Left hindlimb (tissue), 1 donor: ENCODE results near the gene MFSD1.

Experiments
- DNase-seq: peaks from one replicate; pipeline ENCODE4 v3.0.0-alpha.2; 2018

The MFSD1 gene

DNA sequence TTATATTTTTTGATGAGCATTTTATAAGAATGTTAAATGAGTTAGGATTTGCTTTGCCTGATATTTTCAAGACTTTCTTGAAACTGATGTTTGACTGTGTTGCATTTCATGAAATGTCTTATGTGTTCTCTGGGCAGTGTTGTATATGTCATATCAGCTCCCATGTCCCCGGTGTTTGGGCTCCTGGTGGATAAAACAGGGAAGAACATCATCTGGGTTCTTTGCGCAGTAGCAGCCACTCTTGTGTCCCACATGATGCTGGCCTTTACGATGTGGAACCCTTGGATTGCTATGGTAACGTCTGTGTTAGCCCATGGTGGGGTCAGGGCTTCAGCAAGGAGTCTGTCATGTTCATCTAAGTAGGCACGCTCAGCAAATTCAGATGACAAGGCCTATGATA, 20.0 kb downstream of the MFSD1 start:
- DNase-seq, result no peak

DNA sequence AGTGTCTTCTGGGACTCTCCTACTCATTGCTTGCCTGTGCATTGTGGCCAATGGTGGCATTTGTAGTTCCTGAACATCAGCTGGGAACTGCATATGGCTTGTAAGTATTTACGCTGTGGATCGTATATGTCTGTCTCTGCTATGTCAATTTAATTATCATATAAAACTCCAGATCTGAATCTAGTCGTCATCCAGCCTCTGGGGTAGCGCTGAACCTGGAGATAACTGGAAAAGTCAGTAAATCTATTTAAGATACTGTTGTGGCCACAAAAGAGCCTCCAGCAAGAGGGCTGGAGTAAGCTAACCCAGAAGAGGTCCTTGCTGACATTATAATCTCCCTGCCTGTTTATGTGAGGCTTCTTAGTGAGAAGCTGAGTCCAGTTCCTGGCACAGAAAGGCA, 21.6 kb downstream of the MFSD1 start:
- DNase-seq, result no peak

DNA sequence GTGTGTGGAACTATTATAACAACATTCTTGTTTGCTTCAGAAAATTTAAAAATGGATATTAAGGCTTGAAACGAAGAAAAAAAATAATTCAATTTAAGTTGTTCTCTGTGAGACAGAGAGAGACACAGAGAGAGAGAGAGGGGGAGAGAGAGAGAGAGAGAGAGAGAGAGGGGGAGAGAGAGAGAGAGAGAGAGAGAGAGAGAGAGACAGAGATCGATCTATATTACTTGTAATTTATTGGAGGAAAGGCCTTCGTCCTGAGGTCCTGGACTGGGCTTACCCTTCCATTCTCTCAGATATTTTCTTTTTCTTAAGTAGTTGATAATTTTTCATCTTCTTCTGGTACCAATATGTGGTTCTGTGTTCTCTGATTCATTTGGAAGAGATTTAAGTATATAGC, 25.9 kb downstream of the MFSD1 start:
- DNase-seq, result no peak

DNA sequence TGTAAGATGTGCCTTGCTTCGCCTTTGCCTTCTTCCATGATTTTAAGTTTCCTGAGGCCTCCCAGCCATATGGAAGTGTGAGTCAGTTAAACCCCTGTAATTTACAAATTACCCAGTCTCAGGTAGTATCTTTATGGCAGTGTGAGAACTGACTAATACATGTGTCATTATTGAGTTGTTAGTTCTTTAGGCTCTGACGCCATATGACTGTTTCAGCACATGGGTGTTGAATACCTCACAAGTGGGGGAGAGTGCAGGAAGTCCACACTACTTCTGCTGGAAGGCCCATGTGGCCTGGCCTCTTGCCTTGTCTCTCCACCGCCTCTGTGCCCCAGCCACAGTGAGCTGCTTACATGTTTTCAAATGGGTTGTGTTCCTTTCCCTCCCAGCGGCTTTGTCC, 28.5 kb downstream of the MFSD1 start:
- DNase-seq, result no peak

DNA sequence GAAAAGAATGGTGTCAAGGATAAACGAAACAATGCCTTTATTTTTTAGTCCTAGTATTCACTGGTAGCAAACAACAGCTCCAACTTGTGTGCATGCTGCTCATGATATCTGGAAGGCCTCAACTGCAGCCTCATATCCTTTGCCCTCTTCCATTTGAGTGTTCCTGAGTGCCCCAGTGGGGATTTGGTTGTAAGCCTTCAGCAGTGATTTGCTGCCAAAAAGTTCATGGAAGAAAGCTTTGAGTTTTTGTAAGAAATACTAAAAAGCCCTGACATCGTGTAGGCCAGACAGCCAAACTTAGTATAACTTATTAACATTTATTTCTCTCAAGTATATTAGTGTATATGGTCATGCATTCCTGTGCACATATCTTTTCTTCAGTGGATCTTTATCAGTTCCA, 30.0 kb downstream of the MFSD1 start:
- DNase-seq, result no peak

DNA sequence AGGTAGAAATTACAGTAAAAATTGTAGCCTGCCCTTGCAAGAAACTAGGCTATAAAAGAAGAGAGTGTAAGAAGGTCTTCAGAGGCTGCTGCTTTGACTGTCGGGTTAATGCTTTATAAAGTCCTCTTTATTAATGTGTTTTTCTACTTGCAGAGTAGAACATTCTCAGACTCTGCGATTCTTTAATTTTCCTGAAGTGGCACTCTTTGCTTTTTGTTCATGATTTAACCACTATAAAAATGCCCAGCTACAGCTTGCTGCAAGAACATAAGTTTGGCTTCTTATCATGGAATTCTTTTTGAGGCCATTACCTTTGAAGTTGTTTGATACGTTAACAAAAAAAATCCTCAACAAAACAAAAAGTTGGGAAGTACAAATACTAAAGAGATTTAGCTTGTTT, 33.8 kb downstream of the MFSD1 start:
- no peak for DNase-seq

DNA sequence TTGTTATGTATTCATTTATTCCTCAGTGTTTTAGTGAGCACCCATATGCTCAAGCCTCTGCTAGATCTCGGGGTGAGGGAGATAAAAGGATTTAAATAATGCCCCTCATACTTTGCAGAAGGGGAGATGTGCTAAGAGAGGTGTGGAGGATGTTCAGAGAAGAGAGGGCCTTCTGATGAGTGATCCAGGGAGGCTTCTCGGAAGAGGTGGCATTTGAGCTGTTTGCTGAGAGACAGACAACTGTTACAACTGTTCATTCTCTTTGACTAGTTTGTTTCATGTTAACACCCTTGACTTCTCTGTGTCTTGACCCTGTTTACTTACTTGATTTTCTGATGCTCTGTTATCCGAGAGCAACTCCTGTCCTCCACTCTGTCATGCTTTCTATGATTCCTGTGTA, 34.5 kb downstream of the MFSD1 start:
- DNase-seq, result no peak

DNA sequence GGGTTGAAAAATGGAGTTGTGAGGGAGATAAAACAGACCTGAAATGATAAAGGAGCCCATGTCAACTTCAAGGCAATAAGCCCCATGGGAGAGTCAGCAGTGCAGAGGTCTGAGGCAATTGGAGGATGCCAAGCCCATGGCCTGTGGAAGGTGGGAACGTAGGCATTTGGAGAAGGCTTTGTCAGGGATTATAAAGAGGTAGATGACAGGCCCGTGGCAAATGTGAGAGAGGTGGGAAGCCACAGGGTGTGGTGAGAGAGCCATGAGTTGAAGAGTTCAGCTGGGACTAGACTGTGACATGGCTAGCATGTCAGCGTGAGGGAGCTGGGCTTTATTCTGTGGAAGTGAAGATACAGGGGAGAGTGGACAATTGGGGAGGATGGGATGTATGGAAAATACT, 35.4 kb downstream of the MFSD1 start:
- no peak for DNase-seq

DNA sequence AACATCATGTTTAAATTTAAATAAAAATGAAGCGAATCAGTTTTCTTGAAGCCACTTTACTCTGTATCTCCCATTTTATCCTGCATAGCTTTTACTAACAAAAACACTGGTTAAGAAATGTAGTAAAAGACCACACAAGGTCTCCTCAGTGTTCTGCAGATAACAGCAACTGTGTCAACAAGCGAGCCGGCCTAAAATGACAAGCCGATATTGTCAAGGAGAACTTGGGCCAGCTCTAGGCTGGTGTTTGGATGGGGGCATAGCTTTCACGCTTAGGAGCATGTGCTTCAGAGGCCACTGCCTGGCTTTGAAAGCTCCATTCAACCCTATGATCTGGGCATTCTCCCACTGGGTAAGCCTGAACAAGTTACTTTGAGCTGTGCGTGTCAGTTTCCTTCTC, 38.1 kb downstream of the MFSD1 start:
- DNase-seq, result no peak

DNA sequence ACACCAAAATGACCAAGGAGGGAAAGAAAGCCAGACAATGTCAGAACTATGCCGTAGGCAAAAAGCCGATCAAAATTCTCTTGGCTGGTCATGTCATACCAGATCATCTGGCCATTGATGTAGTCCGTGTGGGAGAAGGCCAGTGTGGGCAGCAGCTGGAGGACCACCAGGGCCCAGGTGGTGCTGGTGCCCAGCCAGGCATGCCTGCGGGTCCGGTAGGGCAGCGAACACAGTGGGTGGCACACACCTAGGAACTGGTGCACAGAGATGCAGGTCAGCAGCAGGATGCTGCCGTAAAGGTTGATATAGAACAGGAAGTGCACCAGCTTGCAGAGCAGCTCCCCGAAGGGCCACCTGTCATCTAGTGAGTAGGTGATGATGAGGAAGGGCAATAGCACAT, 39.5 kb downstream of the MFSD1 start:
- DNase-seq, result no peak

DNA sequence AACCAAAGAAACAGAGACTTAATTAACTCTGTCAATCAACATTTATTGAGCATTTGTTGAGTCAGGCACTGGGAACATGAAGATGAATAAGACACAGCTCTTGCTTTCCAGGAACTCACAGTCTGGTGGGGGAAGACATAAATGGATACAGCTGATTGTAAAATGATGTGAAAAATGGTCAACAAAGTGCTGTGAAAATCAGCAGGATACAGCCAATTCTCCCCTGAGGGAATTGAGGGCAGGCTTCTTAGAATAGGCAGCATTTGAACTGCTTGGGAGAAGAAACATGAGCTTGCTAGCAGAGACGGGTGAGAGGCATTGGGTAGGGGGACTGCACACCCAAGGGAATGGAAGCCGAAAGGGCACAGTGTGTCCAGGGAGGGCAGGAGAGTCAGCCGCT, 41.1 kb downstream of the MFSD1 start:
- DNase-seq, result no peak

DNA sequence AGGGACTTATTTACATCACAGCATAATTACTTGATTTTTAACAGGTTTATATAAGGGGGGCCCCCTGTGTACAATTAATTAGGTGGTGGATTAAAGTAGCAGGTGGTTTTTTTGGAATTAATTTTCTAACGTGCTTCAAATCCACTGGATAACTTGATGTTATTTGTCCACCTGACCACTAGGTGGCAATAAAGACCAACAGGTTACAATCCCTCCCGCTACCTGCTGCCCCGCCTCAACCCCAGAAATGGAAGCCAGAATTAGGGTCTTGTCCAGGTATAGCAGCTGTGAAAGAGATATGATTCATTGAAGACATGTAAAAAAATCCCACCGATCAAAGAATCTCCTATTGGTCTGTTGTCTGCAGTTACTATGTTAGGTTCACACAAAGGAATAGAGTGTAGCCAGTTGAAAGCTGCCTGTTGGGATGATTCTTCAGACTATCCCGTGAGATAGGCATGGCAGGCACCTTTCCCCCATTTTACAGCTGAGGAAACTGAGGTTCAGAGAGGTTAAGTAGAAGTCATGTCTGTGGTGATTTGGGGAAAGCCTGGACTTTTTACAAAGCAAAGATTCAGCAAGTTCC, 44.0 kb downstream of the MFSD1 start:
- DNase-seq, result no peak

DNA sequence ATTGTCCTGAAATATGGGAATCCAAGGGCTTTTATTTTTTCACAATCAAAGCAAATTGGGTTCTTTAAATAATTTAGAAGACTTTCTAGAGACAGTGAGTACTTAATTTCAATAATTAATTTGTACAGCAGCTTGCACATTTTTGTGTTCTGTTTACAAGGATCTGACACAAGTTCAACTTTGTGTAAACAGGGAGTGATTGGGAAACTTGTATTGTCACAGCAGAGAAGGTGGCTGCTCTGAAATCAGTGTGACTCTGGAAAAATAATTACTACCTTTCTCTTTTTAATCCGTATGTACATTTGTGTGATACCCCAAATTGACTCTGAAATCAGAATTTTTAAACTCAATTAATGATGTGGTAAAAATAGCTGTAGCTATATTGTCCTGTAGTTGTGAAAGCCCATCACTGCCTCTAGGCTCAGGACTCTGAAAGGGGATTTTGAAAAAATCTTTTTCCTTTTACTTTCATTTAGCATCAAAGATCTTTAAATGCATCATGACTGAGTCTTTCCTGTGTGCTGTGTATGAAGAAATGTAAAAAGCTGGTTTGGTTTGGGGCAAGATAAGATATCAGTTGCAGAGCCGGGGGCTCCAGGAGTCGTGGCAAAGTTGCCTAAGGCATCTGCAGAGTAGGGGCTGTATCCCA, 45.1 kb downstream of the MFSD1 start:
- no peak for DNase-seq

DNA sequence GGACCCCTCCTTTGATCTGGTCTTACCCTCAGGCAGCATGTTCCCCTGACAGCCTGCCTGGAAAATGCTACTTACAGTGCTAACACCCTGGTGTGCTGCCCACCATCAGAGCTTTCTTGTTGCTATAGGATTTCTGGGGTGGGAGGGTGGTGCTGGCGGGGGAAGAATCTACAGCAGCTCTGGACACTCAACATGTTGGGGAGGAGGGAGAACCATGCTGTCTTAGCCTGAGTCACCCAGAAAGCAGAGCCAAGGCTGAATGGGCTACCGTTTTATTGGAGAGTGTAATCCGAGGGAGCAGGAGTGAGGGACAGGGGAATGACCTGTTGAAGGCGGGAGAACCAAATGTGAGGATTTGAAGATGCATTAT, 45.6 kb downstream of the MFSD1 start:
- DNase-seq, result no peak

DNA sequence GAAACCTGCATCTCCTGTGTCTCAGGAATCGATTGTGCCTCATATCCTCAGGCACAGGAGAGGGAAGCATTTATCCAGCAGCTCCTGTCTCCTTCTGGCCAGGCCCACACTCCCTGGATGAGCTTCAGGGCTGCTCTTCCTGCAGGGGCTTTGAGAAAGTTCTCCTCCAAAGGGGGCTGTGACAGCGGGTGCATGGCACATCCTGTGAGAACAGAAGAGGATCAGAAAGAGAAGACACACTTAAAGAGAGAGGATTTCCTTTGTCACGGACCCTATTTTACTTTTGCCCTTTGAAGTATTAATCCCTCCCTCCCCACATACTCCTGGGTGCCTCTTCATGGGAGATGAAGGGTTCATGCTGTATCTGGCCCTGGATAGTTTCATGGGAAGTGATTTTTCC, 46.0 kb downstream of the MFSD1 start:
- no peak for DNase-seq

DNA sequence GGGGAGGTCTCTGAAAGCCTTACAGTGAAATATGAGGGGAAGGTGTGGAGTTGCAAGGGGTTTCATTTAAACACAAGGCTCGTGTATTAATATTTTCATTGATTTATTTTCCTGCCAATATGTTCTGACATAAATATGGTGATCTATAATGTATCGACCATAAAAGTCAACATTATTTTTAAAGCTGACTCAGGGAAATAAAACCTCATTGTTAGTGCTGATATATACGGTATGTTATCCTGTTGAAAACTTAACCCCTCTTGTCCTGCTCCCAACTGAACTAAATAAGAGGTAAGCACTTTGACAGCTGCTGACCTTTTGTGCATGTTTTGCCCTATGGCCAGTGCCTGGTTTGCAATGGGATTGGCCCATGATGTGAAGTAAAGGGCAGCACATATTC, 47.9 kb downstream of the MFSD1 start:
- no peak for DNase-seq

DNA sequence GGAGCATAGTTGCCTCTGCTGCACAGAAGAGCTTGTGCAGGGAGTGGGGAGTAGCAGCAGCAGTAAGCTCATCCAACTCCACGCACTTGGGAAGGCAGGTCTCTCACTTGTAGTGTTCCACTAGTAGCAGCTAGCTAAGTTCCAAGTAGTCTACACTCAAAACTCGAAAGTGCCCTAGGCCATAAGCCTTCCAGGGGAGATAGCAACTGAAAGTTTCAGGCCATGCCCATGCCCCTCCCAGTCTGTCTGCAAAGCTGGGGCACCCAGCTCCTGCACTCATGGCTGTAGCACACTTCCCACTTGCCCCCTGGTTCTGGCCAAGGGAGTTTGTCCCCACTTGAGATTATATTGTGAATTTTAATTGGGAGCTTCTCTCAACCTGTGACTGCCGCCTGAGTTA, 57.5 kb downstream of the MFSD1 start:
- DNase-seq, result no peak

DNA sequence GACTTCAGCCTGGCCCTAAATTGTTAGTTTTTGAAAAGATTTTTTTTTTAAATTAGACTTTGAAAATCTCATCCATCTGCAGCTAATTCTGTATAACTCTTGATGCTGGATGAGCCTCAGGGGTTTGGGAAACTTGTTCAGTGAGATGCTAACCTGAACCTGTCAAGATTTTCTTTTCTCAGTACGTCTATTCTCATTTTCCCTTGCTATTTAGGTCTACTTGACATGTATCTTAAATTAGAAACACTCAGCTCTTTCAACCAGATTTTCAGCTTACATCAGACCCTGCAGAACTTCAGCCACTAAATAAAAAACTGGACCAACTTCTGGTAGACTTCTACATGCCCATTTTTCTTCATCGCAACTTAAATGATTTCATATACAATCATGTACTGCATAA, 61.4 kb downstream of the MFSD1 start:
- no peak for DNase-seq

DNA sequence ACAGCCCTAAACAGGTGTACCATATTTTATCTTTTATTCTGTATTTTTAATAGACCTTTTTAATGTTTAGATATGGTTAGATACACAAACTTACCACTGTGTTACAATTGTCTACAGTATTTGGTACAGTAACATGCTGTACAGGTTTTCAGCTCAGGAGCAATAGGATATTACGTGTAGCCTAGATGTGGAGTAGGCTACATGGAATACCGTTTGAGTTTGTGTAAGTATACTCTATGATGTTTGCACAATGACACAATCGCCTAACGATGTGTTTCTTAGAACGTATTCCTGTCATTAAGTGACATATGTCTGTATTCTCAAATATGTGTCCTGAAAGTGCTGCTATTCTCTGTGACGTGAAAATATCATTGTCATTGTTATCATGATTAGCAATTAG, 62.6 kb downstream of the MFSD1 start:
- DNase-seq, result no peak

DNA sequence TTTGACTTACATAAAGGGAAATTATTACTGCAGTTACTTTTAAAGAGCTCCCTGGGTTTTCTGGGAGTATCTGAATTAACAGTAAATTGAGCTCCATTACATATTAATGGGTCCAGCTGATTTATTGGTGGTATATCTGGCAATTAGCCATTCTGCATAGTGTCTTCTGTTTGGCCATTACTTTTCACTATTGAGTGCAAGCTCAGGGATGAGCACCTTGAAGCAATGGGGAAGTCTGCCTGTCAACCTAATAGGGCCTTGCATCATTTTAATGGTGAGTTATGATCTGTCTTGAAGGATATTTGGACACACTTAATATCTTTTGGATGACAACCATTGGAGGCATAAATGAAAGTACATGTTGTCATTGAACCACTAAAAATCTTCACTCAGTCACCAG, 73.8 kb downstream of the MFSD1 start:
- no peak for DNase-seq
